ENCODE measurements around the gene MEOX1. TPM values are rescaled to one million over a fixed set of nuclear protein-coding genes. Genes with fewer than 3 reads are reported as not detected.

MEOX1 gene
- total and polyA plus RNA-seq, 2 of the 8 experiments (the other 6 are each of a cell fraction or from before 2014, with no cell fraction given): not detected

GRCh38 chr17:43679401-43679800 is 17.7 kb upstream of the MEOX1 start (continued):
- TF ChIP-seq CHD7 (IDR thresholded peaks at IDR 0.05; ENCODE audit: insufficient replicate concordance, low read length) (no peak), HDAC2 (IDR thresholded peaks at IDR 0.05; ENCODE audit: borderline replicate concordance in 1 of 2, low read depth in 2 of 2, low read length in 2 of 2) (no peak), SIX5 (IDR thresholded peaks at IDR 0.05; ENCODE audit: low read depth, low read length) (no peak)
